ENCODE measurements around the gene TAF11L2.
"Not testable (repeated sequence)": the region's sequence is repeated elsewhere in the genome, so short reads cannot be mapped to it uniquely, and the experiment has no call there.

GRCh38 chr5:17475064-17475463, 23.0 kb upstream of the TAF11L2 start:
- not testable (repeated sequence) for TF ChIP-seq EZH2phosphoT487, CTCF, EZH2 (IDR thresholded peaks at IDR 0.05)

Data from neural progenitor cell (in vitro differentiated cells).